Ovary (tissue), 3 donors: ENCODE data around the gene EVX1.

Source experiments
- EP300 ChIP-seq: sonication (generic); formaldehyde crosslinking; IDR thresholded peaks from one replicate; pipeline ENCODE4 v1.6.1; 2017; ENCODE audit warnings: antibody characterized with exemption
- POLR2A ChIP-seq: fragments of 450-650 bp; IDR thresholded peaks from one replicate; pipeline ENCODE4 v1.6.1; 2017; ENCODE audit warnings: antibody characterized with exemption, mild to moderate bottlenecking, moderate library complexity
- TF ChIP-seq, protein P1 (sequence below), 3 donors: fragments of 450-650 bp in 2 of 3; fragments of 200-600 bp in 1 of 3; IDR thresholded peaks; one replicate each; pipeline versions ENCODE4 v1.5.1 to v1.8.0; 2016 to 2022; ENCODE audit warnings: antibody characterized with exemption in 3 of 3, mild to moderate bottlenecking in 1 of 3
- donor health status: DM: no; HTN: no; CAD: no.

DNA sequence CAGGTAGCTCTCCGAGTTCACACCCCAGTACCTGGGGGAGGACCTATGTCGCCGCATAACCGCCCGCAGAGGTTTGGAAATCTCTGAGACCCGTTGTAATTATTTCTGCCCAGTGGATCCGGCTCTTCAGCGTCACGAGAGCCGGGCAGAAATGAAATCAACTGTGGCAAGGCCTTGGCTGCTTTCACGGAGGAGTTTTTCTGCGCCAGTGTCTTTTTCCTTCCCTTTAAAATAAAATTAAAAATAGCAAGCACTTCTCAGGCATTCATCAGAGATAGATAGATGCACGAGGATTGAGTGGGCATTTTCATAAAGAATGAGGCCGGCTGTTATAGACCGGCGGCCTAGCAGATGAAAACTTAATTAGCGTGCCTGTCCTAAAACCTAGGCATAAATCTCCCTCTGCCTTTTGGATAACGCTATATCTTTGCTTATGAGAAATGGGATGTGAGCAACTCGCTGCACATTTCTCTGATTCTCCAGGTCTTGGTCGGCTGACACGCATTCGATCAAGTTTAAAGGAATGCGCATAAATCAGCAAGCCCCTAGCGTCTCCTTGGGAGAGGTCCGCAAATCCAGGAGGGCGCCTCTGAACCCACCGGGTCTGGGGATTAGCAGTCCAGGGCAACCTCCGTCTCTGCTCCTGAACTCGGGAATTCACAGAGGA is 49.1 kb upstream of the EVX1 start:
- TF ChIP-seq POLR2A (no peak), EP300 (no peak)
- TF ChIP-seq, protein P1, sequence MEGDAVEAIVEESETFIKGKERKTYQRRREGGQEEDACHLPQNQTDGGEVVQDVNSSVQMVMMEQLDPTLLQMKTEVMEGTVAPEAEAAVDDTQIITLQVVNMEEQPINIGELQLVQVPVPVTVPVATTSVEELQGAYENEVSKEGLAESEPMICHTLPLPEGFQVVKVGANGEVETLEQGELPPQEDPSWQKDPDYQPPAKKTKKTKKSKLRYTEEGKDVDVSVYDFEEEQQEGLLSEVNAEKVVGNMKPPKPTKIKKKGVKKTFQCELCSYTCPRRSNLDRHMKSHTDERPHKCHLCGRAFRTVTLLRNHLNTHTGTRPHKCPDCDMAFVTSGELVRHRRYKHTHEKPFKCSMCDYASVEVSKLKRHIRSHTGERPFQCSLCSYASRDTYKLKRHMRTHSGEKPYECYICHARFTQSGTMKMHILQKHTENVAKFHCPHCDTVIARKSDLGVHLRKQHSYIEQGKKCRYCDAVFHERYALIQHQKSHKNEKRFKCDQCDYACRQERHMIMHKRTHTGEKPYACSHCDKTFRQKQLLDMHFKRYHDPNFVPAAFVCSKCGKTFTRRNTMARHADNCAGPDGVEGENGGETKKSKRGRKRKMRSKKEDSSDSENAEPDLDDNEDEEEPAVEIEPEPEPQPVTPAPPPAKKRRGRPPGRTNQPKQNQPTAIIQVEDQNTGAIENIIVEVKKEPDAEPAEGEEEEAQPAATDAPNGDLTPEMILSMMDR (IDR thresholded peaks at IDR 0.05): no peak
